Thyroid gland (tissue), 4 donors: ENCODE measurements around the gene CREB5.

Experiments used
- CTCF ChIP-seq, 6 experiments: fragments of 200-600 bp in 3 of 6; fragments of 450-650 bp in 3 of 6; sonication (generic) in 3 of 6; IDR thresholded peaks; one replicate each; pipeline ENCODE4 v1.5.1; 2016 to 2019; ENCODE audit warnings: antibody characterized with exemption in 6 of 6, mild to moderate bottlenecking in 2 of 6, inconsistent platforms in 1 of 6, moderate library complexity in 1 of 6
- POLR2A ChIP-seq, 2 donors: fragments of 450-650 bp; IDR thresholded peaks; one replicate each; pipeline ENCODE4 v1.6.1; 2017; ENCODE audit warnings: antibody characterized with exemption in 2 of 2, mild to moderate bottlenecking in 2 of 2, moderate library complexity in 1 of 2

DNA sequence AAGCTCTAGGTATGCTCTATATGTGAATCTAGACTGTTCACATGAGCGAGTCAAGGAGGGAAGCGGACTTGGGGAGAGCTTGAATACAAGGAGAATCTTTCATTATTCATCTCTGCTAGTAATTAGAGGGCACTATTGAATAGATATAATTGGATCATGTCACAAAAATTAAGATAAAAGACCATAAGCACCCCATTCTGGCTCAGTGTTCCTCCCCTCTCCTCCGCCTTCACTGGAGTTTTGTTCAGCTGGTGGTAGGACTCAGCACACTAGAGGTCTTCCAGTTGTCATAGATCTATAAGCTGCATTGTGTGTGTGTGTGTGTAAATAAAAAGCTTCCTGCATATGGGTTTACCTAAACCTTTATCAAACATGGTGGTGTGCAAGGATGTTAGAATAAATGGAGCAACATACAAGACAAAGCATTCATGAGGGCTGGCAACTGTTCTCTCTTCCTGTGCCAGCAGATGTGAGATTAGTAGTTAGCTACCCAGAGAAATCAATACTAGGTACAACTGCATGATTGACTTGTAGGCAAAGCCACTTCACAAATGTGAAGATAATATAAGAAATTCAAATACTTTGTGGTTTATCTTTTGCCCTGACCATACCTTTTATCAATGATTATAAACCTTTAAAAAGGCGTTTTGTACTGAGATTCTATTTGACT, 142.6 kb downstream of the CREB5 start:
- TF ChIP-seq POLR2A (IDR thresholded peaks at IDR 0.05) (no peak), CTCF (IDR thresholded peaks at IDR 0.05) (no peak)
